HG03571 (cell line): ENCODE results near the gene TNXB.
"Not testable (repeated sequence)": the region's sequence is repeated elsewhere in the genome, so short reads cannot be mapped to it uniquely, and the experiment has no call there.

Experiments
- ATAC-seq: cut with Tn5 transposase; IDR thresholded peaks from one replicate; pipeline ENCODE4 v1.9.1; 2021; ENCODE audit not compliant: unreplicated experiment

Gene TNXB

GRCh38 chr6:32109114-32109764 is at the start of gene TNXB:
Gene TNXB (minus strand): TSS chr6:32109338. CDS start chr6:32098198, 11,140 bp downstream.
- ATAC-seq: no peak

GRCh38 chr6:32158052-32158451 is 48.9 kb upstream of the TNXB start:
- ATAC-seq: no peak

GRCh38 chr6:32156891-32157290 is 47.8 kb upstream of the TNXB start:
- no peak for ATAC-seq

DNA sequence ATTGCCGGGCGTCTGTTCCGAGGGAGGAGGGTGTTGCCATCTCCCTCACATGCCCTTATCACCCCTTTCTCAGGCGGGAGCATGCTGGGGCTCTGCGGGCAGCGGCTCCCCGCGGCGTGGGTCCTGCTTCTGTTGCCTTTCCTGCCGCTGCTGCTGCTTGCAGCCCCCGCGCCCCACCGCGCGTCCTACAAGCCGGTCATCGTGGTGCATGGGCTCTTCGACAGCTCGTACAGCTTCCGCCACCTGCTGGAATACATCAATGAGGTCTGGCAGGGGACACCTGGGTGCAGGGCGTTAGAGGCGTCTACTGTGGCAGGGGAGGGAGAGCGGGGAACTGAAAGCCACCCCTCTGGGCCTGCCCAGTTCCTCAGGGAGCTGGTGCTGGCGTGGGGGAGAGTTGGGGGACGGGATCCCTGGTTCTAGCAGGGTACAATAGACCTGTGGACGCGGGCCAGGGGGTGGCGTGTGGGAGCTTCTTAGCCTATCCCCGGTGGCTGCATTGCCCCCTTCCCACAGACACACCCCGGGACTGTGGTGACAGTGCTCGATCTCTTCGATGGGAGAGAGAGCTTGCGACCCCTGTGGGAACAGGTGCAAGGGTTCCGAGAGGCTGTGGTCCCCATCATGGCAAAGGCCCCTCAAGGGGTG is 45.5 kb upstream of the TNXB start:
- ATAC-seq: no peak

- ATAC-seq: no peak
Measured at GRCh38 chr6:32153564-32154513, 44.7 kb upstream of the TNXB start, which contains the start of gene PPT2. Gene PPT2 (plus strand): TSS chr6:32154141. CDS start chr6:32154595, 454 bp downstream.

GRCh38 chr6:32152769-32153563 is 43.8 kb upstream of the TNXB start:
- no peak for ATAC-seq

DNA sequence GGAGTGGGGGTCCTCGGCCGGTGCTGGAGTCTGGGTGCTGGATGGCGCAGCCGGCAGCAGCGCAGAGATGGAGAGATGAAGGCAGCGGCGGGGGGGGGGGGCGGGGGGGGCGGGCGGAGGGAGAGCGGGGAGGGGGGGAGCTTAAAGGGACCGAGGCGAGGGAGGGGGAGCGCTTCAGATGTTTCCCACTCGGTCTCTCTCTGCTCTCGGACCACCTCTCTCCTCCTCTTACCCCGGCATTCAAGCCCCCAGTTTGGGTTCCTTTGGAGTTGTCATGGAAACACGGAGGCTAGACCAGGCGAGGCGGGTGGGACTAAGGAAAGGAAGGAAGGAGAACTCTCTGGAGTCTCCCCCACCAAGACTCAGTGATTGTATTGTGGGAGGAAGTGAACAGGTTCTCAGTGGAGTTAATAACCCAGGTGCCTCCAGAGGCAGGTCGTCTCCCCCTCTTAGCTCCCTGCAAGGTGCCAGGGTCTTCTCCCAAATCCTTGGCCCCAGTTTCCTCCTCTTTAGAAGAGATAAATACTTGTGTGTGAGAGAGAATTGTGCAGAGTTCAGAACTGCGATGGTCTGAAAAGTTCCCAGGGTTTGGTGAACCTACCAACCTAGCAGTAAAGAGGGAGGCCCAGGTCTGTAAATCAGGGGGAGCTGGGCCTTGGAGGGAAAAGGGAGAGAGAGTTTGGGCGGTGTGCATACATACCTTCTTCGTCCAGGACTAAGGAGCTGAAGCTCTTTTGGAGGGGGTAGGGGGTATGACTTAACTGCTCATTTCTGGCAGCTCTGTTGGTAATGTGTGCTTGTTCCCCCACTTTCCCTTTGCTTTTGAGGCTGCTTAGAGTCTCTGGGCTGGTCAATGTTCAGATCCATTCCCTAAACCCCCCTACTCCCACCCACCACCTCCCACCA is 43.0 kb upstream of the TNXB start, which contains the start of gene PRRT1:
Gene PRRT1 (minus strand): TSS at position 77 of the 906 bp plus-strand sequence. CDS start 112 bp downstream, outside the sequence.
- ATAC-seq: no peak

DNA sequence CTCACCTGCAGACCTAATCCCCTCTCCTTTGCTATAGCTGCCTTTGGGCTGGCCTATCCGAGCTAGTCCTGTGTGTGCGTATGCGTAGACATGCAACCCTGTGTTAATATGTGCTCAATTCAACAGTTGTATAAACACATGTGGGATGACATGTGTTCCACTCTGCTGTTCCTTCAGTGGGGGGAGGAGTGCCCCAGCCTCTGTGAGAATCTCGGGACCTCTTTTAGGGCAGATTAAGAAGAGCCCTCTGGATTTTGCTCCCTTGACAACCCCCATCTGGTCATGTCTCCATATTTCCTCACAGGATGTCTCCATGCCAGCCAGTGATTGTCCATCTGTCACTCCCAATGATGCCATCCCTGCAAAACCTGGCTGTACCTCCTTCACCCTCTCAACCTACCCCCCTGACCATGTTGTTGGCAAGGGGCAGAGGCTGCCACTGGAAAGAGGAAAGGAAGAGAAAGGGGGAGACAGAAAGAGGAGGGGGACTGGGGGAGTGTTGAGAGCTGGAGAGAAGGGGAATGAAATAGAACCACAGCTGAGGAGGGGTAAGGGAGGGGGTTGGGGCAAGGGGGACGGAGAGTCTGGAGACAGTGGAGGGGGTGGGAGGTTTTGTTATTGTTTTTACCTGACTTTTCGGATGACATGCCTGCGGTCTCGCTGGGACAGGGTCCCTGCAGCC is 42.2 kb upstream of the TNXB start:
- no peak for ATAC-seq

GRCh38 chr6:32149932-32150870 is 41.1 kb upstream of the TNXB start:
- ATAC-seq: no peak

DNA sequence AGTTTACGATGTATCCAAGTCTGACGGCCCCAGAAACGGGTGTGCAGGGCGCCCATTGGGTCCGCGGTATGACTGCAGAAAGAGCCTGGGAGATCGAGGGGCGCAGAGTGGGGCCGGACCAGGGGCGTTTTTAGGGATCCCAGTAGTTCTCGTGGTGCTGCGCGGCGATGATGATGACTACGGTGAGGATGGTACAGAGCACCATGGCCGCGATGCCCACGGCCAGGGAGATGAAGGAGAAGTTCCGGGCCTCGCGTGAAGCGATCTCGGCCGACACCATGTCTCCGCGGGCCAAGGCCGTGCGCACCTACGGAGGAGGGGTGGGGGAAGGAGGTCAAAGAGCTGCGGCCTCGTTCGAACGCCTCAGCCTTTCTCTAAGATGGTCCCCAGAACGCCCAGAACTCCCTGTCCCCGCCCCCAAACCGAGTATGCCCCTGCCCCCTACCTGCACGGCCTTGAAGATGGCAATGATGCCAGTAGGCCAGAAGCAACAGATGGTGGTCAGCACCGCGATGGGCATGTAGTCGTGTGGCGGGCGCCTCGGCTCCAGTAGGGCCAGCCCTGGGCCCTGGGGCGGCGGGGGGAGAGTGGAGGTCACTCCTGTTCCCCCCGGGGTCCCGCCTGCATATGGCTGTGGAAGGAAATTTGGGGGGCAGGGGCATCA is 40.1 kb upstream of the TNXB start:
- ATAC-seq: no peak

DNA sequence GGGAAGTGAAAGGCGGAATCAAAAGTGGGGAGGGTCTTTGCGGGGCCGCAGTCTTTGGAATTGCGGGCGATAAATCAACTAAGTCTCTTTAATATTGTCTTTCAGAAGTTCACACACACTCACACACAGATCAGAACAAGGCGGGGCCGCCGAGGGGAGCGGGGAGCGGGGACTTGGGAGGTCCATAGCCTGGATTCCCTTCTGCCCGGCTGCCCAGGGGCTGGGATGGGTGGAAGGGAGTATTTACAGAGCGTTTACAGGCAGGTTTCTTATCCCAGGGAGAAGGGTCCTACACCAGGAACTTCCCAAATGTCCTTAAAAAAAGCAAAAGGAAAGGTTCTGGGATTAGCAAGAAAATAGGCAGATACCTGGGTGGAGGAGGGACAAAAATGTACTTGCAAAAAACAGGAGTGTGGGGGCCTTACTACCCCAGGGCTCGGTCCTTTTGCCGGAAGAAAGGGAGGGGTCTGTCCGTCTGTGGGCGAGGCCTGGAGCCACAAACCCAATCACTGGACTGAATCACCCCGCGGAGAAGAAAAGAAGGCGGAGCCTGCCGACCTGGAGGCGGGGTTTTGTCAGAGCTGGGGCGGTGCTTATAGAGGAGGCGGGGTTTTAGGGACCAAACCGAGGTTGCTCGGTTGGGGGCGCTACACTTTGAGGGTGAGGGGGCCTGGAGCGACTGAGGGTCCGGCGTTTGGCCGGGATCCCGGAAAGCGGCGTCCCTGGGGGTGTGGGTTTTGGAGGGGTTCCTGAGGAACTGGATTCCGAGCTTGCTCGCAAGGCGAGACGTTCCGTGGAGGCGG is 39.4 kb upstream of the TNXB start:
- no peak for ATAC-seq

DNA sequence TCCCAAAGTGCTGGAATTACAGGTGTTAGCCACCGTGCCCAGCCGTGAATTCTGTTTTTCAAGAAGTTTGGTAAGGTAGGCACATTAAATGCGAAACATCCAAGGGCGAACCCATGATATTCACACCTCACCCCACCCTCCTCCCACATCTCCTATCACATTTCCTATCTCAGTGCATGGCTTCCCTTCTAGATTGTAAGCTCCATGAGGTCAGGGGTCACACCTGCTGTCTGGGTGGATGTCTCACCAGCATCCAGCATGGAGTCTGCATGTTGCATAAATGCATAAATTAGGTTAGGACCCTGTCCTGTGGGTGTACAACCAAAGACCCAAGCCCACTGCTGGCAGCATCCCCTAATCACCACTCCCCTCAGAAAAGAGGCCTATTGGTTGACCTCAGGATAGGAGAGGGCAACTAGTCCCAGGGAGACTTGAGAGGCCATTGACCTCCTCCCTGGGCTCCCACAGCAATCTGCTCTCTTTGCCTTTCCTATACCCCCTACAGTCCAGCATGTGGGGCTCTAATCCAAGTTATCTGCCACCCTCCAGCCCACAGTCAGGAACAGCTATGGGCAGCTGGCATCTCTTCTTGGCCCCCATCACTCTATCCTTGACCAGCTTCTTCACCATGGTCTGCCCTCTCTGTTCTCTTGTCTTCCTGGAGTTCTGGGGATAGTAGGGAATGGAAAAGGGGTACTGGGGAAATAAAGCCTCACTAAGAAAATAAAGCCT is 38.4 kb upstream of the TNXB start:
- ATAC-seq: no peak

DNA sequence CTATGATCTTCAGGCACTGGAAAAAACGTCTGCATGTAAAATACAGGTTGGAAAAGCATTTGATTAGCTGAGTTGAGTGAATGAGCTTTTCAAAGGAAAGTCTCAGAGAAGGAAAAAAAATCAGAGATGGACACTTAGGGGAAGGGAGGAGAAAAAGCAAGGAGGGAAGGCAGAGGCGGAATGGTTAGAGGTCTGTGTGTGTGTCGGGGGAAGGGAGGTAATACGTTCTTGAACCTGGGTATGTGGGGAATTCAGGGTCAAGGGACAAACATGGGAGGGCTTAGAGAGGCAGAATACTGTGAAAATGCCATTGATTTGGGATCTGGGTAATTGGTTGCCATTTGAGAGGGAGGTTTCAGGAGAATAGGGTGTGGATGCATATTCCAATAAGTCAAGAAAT is 37.5 kb upstream of the TNXB start:
- no peak for ATAC-seq

DNA sequence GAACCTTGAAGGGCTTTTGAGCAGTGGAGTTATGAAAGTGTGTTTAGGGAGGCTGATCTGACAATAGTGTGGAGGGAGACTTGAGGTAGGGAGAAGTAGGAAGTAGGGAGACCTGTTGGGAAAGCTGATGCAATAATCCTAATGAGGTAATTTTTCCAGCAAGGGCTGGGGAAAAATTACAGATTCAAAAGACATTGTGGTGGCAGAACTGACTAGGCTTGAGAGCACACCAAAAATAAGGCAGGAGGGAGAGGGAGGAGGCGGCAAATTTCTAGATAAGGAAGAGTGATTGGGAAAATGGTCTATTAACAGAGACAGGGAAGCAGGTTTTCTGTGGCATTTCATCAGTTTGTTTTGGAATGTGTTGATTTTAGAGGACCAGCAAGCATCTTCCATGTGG is 37.1 kb upstream of the TNXB start:
- no peak for ATAC-seq

GRCh38 chr6:32144238-32144637 is 35.1 kb upstream of the TNXB start:
- not testable (repeated sequence) for ATAC-seq
